GM19467 (cell line): Measurements from ENCODE around the gene ID4.
"Not testable (repeated sequence)": the region's sequence is repeated elsewhere in the genome, so short reads cannot be mapped to it uniquely, and the experiment has no call there.

ENCODE experiments used
- ATAC-seq: cut with Tn5 transposase; IDR thresholded peaks from one replicate; pipeline ENCODE4 v1.9.1; 2021; ENCODE audit warnings: mild to moderate bottlenecking, moderate library complexity; ENCODE audit not compliant: unreplicated experiment

ID4 gene

GRCh38 chr6:19831358-19831757 lies 5.8 kb upstream of the ID4 start:
- ATAC-seq, result no peak

GRCh38 chr6:19833947-19834346 lies 3.2 kb upstream of the ID4 start:
- ATAC-seq, result no peak

DNA sequence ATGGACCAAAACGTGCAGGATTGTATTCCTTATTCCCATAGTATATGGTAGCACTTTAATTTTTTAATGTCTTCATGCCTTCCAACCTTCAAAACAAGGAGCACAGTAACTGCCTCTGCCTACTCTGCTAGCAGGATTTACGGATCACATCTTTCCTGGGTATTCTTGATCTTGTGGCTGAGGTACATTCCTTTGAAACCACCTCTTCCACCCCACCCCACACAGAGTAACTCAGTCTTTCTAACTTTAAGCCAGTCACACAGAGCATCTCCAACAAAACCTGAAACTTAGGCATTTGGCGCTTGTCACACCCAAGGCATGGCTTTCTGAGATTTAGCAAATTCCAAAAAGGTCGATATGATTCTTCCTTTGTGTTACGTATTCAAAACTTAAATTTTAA lies 2.3 kb upstream of the ID4 start:
- no peak for ATAC-seq

DNA sequence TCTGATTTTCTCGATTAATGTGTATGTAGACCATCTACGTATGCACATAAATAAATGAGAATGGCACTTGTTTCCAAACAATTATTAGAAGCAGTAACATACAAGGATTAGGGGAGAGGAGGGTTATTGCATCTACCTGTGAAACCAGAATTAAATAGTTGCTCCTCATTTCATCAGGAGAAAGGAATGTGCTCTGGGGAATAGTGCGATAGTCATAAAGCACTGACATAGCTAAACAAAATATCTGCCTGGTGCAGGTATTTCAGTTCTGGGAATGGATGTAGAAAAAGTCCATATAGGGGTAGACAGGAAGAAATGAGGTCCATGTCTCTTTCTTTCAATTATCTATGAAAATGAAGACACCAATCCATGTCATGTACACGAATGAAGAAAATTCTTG lies 1.6 kb upstream of the ID4 start:
- no peak for ATAC-seq

DNA sequence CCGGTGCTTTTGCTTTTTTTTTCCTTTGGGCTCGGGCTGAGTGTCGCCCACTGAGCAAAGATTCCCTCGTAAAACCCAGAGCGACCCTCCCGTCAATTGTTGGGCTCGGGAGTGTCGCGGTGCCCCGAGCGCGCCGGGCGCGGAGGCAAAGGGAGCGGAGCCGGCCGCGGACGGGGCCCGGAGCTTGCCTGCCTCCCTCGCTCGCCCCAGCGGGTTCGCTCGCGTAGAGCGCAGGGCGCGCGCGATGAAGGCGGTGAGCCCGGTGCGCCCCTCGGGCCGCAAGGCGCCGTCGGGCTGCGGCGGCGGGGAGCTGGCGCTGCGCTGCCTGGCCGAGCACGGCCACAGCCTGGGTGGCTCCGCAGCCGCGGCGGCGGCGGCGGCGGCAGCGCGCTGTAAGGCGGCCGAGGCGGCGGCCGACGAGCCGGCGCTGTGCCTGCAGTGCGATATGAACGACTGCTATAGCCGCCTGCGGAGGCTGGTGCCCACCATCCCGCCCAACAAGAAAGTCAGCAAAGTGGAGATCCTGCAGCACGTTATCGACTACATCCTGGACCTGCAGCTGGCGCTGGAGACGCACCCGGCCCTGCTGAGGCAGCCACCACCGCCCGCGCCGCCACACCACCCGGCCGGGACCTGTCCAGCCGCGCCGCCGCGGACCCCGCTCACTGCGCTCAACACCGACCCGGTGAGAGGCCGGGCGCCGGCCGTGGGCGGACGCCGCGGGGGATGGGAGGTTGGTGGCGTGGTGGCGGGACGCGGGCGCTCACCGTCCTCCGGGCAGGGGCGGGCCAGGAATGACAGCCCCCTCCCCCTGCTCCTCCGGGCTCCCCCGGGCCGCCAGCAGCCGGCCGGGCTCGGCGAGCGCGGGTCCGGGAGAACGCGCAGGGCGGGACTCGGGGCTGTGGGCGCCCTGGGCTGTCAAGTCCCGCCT lies 606 bp downstream of the ID4 start:
- no peak for ATAC-seq

DNA sequence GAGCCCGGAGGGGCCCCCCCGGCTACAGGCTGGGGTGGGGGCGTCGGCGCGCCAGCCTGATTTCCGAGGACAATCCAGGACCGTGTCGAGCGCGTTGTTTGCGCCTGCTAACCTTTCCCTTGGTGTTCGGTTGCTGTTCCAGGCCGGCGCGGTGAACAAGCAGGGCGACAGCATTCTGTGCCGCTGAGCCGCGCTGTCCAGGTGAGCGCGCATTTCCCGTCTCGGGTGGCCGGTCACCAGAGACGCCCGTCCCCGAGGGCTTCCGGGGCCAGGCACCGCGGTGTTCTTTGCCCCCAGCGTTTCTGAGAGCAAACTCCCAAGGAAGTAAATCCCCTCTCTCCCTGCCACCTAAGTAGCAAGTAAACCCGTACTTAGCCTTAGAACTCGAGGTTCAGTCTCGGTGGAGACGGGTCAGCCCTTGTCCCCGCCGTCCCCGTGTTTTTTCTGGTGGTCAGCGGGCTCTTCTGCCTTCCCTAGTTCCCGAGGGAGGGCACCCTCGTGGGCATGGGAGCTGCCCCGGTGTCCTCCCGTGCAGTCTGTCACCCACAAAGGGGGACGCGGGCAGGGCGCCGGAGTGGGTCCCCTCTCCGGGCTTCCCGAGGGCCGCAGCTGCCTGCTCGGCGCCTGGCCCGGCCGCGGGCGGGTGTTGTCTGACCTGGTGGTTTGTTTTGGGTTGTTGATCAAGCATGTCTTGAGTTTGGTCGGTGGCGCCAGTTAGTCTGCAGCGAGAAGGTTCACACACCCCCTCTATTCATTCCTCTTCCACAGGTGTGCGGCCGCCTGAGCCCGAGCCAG lies 1.5 kb downstream of the ID4 start:
- ATAC-seq, result no peak

- ATAC-seq, result no peak
Observed at GRCh38 chr6:19839237-19839546, 2.0 kb downstream of the ID4 start.

GRCh38 chr6:19839788-19840187 lies 2.6 kb downstream of the ID4 start:
- ATAC-seq, result no peak

DNA sequence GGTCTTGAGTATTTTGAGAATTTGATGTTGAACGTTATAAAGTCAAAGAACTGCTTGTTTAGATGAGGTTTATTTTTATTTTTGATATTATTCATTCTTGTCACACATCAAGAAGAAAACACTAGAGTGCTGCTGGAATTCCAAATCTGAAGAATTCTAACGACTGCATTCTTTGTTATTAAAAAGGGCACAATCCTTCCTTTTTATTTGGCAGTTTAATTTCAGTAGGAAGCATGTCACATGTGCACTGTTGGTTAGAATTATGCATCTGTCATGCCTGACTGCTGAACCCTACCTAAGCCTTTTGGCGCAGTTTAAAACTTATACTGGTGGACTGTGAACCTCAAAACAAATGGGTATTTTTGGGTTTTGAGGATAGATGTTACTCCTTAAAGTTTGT lies 4.0 kb downstream of the ID4 start:
- no peak for ATAC-seq

- ATAC-seq, result no peak
Observed at GRCh38 chr6:19842030-19842615, 5.0 kb downstream of the ID4 start.

DNA sequence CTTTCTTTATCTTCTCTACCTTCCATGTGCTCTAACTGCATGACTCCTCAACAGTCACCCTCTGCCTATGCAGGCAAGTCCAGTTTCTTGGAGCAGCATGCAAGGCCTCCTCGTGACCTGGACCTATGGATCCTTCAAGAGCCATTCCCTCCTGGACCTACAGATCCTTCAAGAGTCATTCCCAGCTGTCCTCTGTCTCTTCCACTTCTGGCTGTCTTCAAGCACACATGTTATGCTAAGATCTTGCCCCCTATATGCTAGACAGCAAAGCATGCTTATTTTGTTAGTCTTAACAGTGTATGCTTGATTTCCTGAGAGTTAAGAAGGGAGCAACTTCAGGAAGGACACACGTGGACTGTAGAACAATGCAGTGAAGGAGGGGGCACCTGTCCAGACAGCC lies 7.5 kb downstream of the ID4 start:
- no peak for ATAC-seq

GRCh38 chr6:19845266-19846041 lies 8.3 kb downstream of the ID4 start:
- ATAC-seq, result no peak

GRCh38 chr6:19848465-19849029 lies 11.4 kb downstream of the ID4 start:
- no peak for ATAC-seq

GRCh38 chr6:19849196-19849595 lies 12.0 kb downstream of the ID4 start:
- ATAC-seq, result no peak

DNA sequence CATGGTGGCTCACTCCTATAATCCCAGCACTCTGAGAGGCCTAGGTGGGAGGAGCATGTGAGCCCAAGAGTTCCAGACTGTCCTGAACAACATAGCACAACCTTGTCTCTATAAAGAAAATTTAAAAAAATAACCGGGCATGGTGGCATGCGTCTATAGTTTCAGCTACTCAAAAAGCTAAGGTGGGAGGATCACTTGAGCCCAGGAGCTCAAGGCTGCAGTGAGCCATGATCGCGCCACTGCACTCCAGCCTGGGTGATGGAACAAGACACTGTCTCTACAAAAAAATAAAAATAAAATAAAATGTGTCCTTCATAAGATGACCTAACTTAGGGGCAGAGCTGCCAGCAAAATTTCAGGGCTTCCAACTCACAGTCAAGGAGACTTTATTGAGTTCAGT lies 12.6 kb downstream of the ID4 start:
- ATAC-seq, result no peak

- ATAC-seq, result no peak
Observed at GRCh38 chr6:19851241-19852089, 14.3 kb downstream of the ID4 start.

DNA sequence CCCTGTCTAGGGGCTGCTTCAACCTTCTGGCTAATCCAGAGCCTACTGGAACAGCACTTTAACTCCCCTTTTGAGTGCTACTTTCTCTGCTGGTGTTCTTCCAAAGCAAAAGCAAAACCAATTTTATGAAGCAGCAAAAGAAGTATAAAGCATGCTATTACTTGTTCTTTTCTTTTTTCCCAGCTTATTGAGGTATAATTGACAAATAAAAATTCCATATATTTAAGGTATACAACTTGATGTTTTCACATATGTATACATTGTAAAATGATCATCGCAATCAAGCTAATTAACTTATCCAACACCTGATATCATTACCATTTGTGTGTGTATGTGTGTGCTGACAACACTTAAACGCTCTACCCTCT lies 14.9 kb downstream of the ID4 start:
- ATAC-seq, result no peak

GRCh38 chr6:19852927-19853326 lies 15.8 kb downstream of the ID4 start:
- ATAC-seq, result no peak

- ATAC-seq, result not testable (repeated sequence)
Observed at GRCh38 chr6:19854421-19855015, 17.3 kb downstream of the ID4 start.

GRCh38 chr6:19855536-19855935 lies 18.4 kb downstream of the ID4 start:
- no peak for ATAC-seq
